ENCODE measurements around the gene ANKRD11.
"Not testable (repeated sequence)": the region's sequence is repeated elsewhere in the genome, so short reads cannot be mapped to it uniquely, and the experiment has no call there.

Gene ANKRD11

DNA sequence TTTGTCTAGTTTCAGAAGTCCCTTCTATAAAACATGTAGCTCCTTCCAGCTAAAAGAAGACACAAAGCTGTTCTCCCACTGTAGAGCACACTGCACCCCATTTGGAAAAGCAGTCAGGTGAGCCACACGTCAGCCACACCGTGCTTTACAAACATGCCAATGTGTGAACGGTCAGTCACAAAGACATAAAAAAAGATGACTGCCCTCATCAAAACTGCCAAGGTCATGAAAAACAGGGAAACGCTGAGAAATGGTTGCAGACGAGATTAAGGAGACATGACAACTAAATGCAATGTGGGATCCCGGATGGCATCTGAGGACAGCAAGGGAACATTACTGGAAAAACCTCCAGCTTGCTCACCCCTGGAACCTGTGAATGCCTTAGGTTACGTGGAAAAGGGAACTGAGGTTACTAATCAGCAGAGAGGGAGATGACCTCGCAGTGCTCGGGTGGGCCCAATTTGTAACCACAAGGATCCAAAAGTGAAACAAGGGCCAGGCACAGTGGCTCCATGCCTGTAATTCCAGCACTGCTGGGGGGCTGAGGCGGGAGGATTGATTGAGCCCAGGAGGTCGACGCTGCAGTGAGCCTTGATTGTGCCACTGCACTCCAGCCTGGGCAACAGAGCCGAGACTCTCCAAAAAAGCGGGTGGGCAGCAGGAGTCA lies 8.1 kb downstream of the ANKRD11 start:
- no peak for DNase-seq (ENCODE audit: low read depth in 1 of 2, low spot score in 1 of 2)

DNA sequence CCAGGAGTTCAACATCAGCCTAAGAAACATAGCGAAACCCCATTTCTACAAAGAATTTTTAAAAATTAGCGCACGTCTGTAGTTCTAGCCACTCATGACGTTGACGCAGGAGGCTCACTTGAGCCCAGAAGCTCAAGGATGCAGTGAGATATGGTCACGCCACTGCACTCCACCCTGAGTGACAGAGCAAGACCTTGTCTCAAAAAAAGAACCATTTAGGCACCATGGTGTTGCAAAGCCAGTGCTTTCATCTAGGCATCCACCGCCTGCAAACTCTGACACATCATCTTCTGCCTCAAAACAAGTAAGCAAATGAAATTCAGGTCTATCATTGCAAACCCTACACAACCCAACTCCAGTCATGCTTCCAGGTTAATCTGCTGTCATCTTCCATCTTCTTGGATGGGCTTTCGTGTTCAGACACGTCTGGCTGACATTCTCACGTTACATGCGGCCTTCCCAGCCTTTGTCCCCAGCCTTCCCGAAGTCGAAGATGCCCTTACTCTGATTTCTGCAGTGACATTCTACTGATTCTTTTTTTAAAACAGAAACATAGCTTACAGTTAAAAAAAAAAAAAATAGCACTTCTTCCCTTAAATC lies 8.9 kb downstream of the ANKRD11 start:
- DNase-seq (ENCODE audit: low read depth in 1 of 2, low spot score in 1 of 2), result no peak

GRCh38 chr16:89478576-89479221 lies 11.7 kb downstream of the ANKRD11 start:
- DNase-seq (ENCODE audit: low read depth in 1 of 2, low spot score in 1 of 2), result no peak

DNA sequence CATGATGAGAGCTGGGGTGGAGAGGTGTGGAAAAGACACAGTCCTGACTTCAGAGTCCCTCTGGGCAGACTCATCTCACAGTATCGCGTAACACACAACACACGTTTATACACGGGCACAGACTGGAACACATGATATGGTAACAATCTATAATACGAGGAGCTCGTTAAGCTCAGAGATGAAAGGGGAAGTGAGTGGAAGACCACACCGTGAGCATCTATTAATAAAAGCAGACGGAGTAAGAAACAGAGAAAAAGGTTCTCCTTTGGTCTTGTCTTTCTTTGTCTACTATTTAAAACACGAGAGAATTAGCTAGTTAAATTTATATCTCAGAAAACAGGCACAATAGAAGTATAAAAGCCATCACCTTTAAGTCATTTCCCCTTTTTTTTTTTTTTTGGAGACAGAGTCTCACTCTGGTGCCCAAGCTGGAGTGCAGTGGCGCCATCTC lies 13.5 kb downstream of the ANKRD11 start:
- no peak for DNase-seq (ENCODE audit: low read depth in 1 of 2, low spot score in 1 of 2)

DNA sequence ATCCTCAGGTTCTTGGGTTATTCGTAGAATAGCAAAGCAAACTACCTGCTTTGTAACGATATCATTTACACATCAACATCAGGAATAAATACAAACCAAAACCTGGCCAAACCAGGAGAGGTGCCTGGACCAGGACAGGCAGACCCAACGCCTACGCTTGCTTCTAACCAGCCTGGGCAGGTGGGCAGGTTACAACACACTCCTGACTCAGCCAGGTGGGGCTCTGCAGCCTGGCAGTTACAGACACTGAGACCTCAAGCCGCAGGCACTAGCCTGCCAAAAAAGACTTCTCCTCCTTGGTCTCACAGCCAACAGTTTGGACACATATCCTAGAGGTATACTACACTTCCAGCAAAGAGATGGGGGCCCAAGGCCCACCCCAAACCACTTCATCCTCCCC lies 14.0 kb downstream of the ANKRD11 start:
- DNase-seq (ENCODE audit: low read depth in 1 of 2, low spot score in 1 of 2), result no peak

DNA sequence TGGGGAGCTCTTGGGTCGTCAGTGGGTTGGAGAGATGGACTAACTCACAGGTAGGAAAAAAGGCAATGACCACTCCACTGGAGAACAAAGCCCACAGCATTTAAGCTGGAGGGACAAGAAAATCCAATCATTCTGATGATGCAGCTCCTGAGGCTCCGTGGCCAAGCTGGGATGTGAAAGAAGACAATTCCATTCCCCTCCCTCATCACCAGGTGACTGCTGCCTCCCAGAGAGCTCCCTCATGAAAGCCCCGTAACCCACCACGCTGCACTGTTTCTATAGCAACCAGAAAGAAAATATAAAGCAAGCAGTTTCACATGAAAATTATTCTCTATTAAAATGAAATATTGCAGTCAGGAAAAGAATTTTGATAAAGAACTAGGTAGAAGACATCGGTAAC lies 15.2 kb downstream of the ANKRD11 start:
- DNase-seq (ENCODE audit: low read depth in 1 of 2, low spot score in 1 of 2), result no peak

DNA sequence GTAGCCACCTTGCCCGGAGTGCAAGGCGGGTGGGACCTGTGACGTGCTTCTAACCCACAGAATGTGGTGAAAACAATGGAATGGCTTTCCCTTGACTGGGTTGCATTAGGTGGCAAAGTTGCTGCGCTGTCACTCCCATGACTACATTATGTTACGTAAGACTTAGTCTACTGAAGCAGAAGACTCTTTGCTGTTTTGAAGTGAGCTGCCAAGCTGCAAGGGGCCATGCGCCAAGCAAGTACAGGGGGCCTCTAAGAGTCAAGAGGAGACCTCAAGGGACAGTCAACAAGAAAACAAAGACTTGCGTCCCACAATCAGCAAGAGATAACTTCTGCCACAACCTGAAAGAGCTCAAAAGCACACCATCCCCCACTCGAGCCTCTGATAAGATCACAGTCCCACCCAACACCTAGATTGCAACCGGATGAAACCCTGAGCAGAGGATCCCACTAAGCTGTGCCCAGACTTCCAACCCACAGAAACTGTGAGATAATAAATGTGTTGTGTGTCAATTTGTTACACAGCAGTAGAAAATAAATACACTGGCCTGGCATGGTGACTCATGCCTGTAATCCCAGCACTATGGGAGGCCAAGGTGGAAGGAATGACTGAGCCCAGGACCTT lies 16.5 kb downstream of the ANKRD11 start:
- no peak for DNase-seq (ENCODE audit: low read depth in 1 of 2, low spot score in 1 of 2)

DNA sequence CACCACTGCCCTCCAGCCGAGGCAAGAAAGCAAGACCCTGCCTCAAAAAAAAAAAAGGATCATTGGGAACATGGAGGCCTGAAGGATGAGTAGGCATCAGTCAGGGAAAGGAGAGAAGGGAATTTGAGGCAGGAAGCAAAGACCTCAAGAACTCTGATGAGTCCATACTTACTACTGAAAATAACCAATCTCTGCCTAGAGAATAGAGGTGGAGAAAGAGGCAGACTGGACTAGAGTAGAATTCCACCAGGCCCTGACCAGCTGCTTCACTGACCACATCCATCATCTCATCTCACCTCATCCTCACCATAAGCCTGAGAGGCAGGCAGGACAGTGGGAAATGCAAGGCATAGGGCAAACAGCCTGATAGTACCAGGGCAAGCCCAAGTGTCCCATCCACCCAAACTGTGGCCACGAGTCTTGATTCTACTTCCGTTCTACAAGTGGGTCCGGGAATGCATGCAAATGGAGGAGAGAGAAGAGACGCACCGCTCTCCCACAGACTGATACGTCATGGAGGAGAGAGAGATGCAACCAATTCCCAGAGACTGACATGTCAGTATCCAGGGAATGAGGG lies 17.1 kb downstream of the ANKRD11 start:
- DNase-seq (ENCODE audit: low read depth in 1 of 2, low spot score in 1 of 2), result no peak

- no peak for DNase-seq (ENCODE audit: low read depth in 1 of 2, low spot score in 1 of 2)
Measured at GRCh38 chr16:89472711-89473075, 17.7 kb downstream of the ANKRD11 start.

- no peak for DNase-seq (ENCODE audit: low read depth in 1 of 2, low spot score in 1 of 2)
Measured at GRCh38 chr16:89467382-89467781, 23.0 kb downstream of the ANKRD11 start.

- DNase-seq (ENCODE audit: low read depth in 1 of 2, low spot score in 1 of 2), result no peak
Measured at GRCh38 chr16:89466920-89467319, 23.4 kb downstream of the ANKRD11 start.

DNA sequence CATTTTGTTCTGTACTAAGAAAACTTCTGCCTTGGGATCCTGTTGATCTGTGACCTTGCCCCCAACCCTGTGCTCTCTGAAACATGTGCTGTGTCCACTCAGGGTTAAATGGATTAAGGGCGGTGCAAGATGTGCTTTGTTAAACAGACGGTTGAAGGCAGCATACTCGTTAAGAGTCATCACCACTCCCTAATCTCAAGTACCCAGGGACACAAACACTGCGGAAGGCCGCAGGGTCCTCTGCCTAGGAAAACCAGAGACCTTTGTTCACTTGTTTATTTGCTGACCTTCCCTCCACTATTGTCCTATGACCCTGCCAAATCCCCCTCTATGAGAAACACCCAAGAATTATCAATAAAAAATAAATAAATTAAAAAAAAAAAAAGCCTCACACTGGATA lies 27.0 kb downstream of the ANKRD11 start:
- DNase-seq (ENCODE audit: low read depth in 1 of 2, low spot score in 1 of 2), result not testable (repeated sequence)

GRCh38 chr16:89462639-89463038 lies 27.7 kb downstream of the ANKRD11 start:
- not testable (repeated sequence) for DNase-seq (ENCODE audit: low read depth in 1 of 2, low spot score in 1 of 2)

GRCh38 chr16:89461890-89462289 lies 28.5 kb downstream of the ANKRD11 start:
- not testable (repeated sequence) for DNase-seq (ENCODE audit: low read depth in 1 of 2, low spot score in 1 of 2)

DNA sequence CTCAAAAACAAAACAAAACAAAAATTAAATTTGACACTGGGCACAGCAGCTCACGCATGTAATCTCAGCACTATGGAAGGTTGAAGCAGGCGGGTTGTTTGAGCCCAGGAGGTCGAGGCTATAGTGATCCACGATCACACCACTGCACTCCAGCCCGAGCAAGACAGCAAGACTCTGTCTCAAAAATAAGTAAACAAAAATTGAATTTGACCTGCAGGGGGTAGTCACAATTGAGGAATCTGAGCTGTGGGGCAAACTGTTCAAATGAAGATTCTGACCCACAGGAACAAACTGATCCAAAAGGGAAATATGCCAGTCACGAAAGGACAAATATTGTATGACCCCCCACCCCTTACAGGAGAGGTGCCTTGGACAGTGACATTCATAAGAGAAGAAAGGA lies 29.8 kb downstream of the ANKRD11 start:
- no peak for DNase-seq (ENCODE audit: low read depth in 1 of 2, low spot score in 1 of 2)

DNA sequence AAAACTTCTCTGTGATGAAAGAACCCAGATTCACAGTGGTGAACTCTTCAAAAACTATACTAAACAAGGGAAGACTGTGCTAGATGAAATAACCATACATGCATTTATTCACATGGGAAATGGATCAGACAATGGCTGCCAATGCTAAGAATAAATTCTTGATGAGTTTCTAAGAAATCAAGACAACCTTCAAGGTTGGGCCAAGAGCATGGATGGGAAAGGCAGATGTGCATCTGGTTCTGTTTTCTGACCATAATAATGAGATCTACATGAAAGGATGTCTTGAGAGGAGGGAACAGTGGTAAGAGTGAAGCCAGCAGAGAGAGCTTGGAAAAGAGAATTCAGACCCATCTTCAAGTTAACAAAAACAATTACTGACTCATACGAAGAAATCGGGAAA lies 31.4 kb downstream of the ANKRD11 start:
- no peak for DNase-seq (ENCODE audit: low read depth in 1 of 2, low spot score in 1 of 2)

DNA sequence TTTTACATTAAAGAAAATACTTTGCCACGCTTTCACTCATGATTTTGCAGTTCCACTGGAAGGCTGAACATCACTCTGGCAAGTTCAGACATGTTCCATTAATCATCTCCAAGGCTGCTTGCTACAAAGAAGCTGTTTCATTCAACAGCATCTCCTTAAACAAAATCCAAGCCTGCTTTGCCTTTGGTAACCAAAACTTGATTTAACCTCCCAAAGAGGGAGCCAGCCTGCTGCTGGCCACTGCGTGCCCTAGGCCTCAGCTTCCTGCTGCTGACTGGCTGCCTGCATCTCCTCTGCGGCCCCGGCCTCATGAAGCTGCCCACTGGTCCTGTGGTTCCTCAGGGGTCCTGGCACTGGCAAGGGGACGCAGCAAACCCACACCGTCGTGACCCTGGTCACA lies 31.8 kb downstream of the ANKRD11 start:
- DNase-seq (ENCODE audit: low read depth in 1 of 2, low spot score in 1 of 2), result no peak

DNA sequence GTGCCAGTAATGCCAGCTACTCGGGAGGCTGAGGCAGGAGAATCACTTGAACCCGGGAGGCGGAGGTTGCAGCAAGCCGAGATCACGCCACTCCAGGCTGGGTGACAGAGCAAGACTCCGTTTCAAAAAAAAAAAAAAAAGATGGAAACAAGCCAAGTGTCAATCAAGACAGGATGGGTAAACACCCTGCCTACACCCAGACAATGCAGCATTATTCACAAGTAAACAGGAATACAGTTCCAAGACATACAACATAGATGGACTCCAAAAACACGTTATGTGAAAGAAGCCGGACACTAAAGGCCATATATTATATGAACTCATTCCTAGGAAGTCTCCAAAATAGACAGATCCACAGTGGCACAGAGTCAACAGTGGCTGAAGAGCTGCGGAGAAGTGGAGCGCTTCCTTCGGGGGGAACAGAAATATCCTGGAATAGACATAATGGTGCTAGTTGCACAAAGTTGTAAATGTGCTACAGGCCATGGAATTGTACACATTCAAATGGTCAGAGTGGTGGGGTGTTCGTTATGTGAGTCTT lies 33.9 kb downstream of the ANKRD11 start:
- DNase-seq (ENCODE audit: low read depth in 1 of 2, low spot score in 1 of 2), result no peak

GRCh38 chr16:89455692-89456091 lies 34.7 kb downstream of the ANKRD11 start:
- no peak for DNase-seq (ENCODE audit: low read depth in 1 of 2, low spot score in 1 of 2)

- no peak for DNase-seq (ENCODE audit: low read depth in 1 of 2, low spot score in 1 of 2)
Measured at GRCh38 chr16:89455178-89455577, 35.2 kb downstream of the ANKRD11 start.

- not testable (repeated sequence) for DNase-seq (ENCODE audit: low read depth in 1 of 2, low spot score in 1 of 2)
Measured at GRCh38 chr16:89454378-89455125, 35.8 kb downstream of the ANKRD11 start.
